Activated T-cell treated with anti-CD3 and anti-CD28 coated beads for 1 hour (primary cell): ENCODE data around the gene CHD2.

Source experiments
- DNase-seq: peaks from one replicate; pipeline ENCODE4 v3.0.0-alpha.2; 2020; ENCODE audit warnings: low read depth

CHD2 gene

GRCh38 chr15:92960996-92961681, 61.0 kb downstream of the CHD2 start:
- no peak for DNase-seq

- DNase-seq: no peak
These were observed 62.8 kb downstream of the CHD2 start for GRCh38 chr15:92962914-92963313.

GRCh38 chr15:92963794-92964193, 63.7 kb downstream of the CHD2 start:
- no peak for DNase-seq

GRCh38 chr15:92968926-92969651, 69.0 kb downstream of the CHD2 start:
- no peak for DNase-seq

GRCh38 chr15:92970656-92971055, 70.5 kb downstream of the CHD2 start:
- no peak for DNase-seq

GRCh38 chr15:92971081-92971480, 71.0 kb downstream of the CHD2 start:
- DNase-seq: no peak

GRCh38 chr15:92971713-92972112, 71.6 kb downstream of the CHD2 start:
- no peak for DNase-seq

- no peak for DNase-seq
These were observed 74.2 kb downstream of the CHD2 start for GRCh38 chr15:92974183-92974915.

GRCh38 chr15:92979011-92979701, 79.0 kb downstream of the CHD2 start:
- no peak for DNase-seq

- DNase-seq: no peak
These were observed 81.2 kb downstream of the CHD2 start for GRCh38 chr15:92981333-92981732.

- DNase-seq: no peak
These were observed 84.0 kb downstream of the CHD2 start for GRCh38 chr15:92984161-92984560.

- no peak for DNase-seq
These were observed 89.3 kb downstream of the CHD2 start for GRCh38 chr15:92989470-92989869.

- no peak for DNase-seq
These were observed 89.9 kb downstream of the CHD2 start for GRCh38 chr15:92990031-92990430.

- no peak for DNase-seq
These were observed 92.6 kb downstream of the CHD2 start for GRCh38 chr15:92992720-92993119.

- DNase-seq: no peak
These were observed 97.7 kb downstream of the CHD2 start for GRCh38 chr15:92997821-92998220.

- DNase-seq: no peak
These were observed 101.0 kb downstream of the CHD2 start for GRCh38 chr15:93001156-93001555.

GRCh38 chr15:93001881-93002280, 101.8 kb downstream of the CHD2 start:
- no peak for DNase-seq

- DNase-seq: no peak
These were observed 105.0 kb downstream of the CHD2 start for GRCh38 chr15:93005133-93005532.

GRCh38 chr15:93007994-93008393, 107.9 kb downstream of the CHD2 start:
- no peak for DNase-seq

GRCh38 chr15:93012786-93013185, 112.7 kb downstream of the CHD2 start:
- DNase-seq: no peak

- DNase-seq: no peak
These were observed 117.4 kb downstream of the CHD2 start for GRCh38 chr15:93017526-93017925.

- DNase-seq: no peak
These were observed 118.5 kb downstream of the CHD2 start for GRCh38 chr15:93018574-93018973.
